ENCODE data around the gene CCL27. TPM values are rescaled to one million over a fixed set of nuclear protein-coding genes. Genes with fewer than 3 reads are reported as not detected.

The CCL27 gene
- polyA plus RNA-seq, 2 of the 4 experiments (the other 2 are of a cell fraction) = 0.22 to 0.27 TPM

- TF ChIP-seq HMGXB4 (CRISPR knock-in tag; IDR thresholded peaks at IDR 0.05; ENCODE audit: borderline replicate concordance) (0 out of 2 replicates have a peak, but pooled peaks have one; percentile 59), POLR2AphosphoS2 (conservative IDR thresholded peaks at IDR 0.05; ENCODE audit: low read length) (no peak), RAD21 (conservative IDR thresholded peaks at IDR 0.05 in 1 of 2, IDR thresholded peaks at IDR 0.05 in 1 of 2) (no peak), PBX3 (IDR thresholded peaks at IDR 0.05) (peak; percentile 70), FOSL2 (IDR thresholded peaks at IDR 0.05) (no peak), FOSL2 (CRISPR knock-in tag; IDR thresholded peaks at IDR 0.05) (no peak), BHLHE40 (IDR thresholded peaks at IDR 0.05; ENCODE audit: low read depth, low read length) (peak; percentile 18; the same call in 1 of the 2 replicates), NR3C1 (IDR thresholded peaks at IDR 0.05) (no peak)
These were observed 16.0 kb downstream of the CCL27 start, which contains the start of gene GALT (continued) for GRCh38 chr9:34646211-34647083.

- H3K4me1 ChIP-seq = peaks cover 29% of the 10 kb centered on the region
- TF ChIP-seq FOSB (CRISPR knock-in tag; IDR thresholded peaks at IDR 0.05) (no peak), MAFK (IDR thresholded peaks at IDR 0.05; ENCODE audit: partially characterized antibody) (no peak), RAD21 (conservative IDR thresholded peaks at IDR 0.05 in 1 of 2, IDR thresholded peaks at IDR 0.05 in 1 of 2) (no peak), ESRRA (IDR thresholded peaks at IDR 0.05; ENCODE audit: borderline replicate concordance, low read length) (no peak), ZFP36 (IDR thresholded peaks at IDR 0.05; ENCODE audit: borderline replicate concordance, partially characterized antibody) (no peak), CBX8 (IDR thresholded peaks at IDR 0.05) (no peak), NFE2L2 (conservative IDR thresholded peaks at IDR 0.05; ENCODE audit: low read length) (no peak), JUN (IDR thresholded peaks at IDR 0.05) (no peak), HMGXB4 (CRISPR knock-in tag; IDR thresholded peaks at IDR 0.05; ENCODE audit: borderline replicate concordance) (no peak), PHF8 (IDR thresholded peaks at IDR 0.05; ENCODE audit: borderline replicate concordance, low read depth) (no peak), E2F6 (IDR thresholded peaks at IDR 0.05; ENCODE audit: borderline replicate concordance, low read depth) (no peak), TFCP2L1 (CRISPR knock-in tag; IDR thresholded peaks at IDR 0.05) (no peak), HOXB5 (CRISPR knock-in tag; IDR thresholded peaks at IDR 0.05) (no peak), HES2 (IDR thresholded peaks at IDR 0.05) (no peak), BCL3 (IDR thresholded peaks at IDR 0.05) (no peak)
- ChIA-PET POLR2A (interaction anchor here (1.3 kb wide), 1 partner anchor 21 kb away, joined by 5 read pairs; no protein-coding TSS in a partner anchor), CTCF (interaction anchor here (1.1 to 22.6 kb wide), 9 partner anchors 11 to 58 kb away, joined by 3 to 288 read pairs (median 7); partner anchors contain the start of genes ARID3C, CCL27 and RPP25L)
- no peak overlapping the region for H3K4me2 ChIP-seq
- H3K9me3 ChIP-seq = no peaks in the 10 kb centered on the region
- no peak for FAIRE-seq
- no peak overlapping the region for H3K4me3 ChIP-seq
- H3K27ac ChIP-seq = no peak overlapping the region
- ATAC-seq = no peak
- DNase-seq (ENCODE audit: low read depth in 1 of 2, low spot score in 1 of 2) = no peak
These were observed 17.6 kb downstream of the CCL27 start for GRCh38 chr9:34644766-34645314.
